MG63 (cell line): ENCODE data around the gene SPG7. TPM values are rescaled to one million over a fixed set of nuclear protein-coding genes. Genes with fewer than 3 reads are reported as not detected.

Source experiments
- DNase-seq: peaks from one replicate; pipeline ENCODE4 v3.0.0-alpha.2; 2020
- H3K27me3 ChIP-seq: fragments of 250-450 bp; sonication (Bioruptor Pico); 2 replicates; pipeline ENCODE4 v1.5.1; 2020; ENCODE audit warnings: mild to moderate bottlenecking, moderate library complexity
- H3K36me3 ChIP-seq: fragments of 250-450 bp; sonication (Bioruptor Pico); 2 replicates; pipeline ENCODE4 v1.5.1; 2020; ENCODE audit warnings: mild to moderate bottlenecking, moderate library complexity
- H3K4me3 ChIP-seq: fragments of 250-450 bp; sonication (Bioruptor Pico); 2 replicates; pipeline ENCODE4 v1.5.1; 2020; ENCODE audit warnings: mild to moderate bottlenecking, moderate library complexity
- H3K9me3 ChIP-seq: fragments of 250-450 bp; sonication (Bioruptor Pico); 2 replicates; pipeline ENCODE4 v1.5.1; 2020; ENCODE audit warnings: mild to moderate bottlenecking, moderate library complexity
- total RNA-seq: library from RNA; depleted of rRNA; stranded (reverse); fragments of >200 nt; shearing (Covaris generic); gene quantifications from 2 replicates; pipeline ENCODE4 v1.2.3, GENCODE V29; 2014; ENCODE audit warnings: low replicate concordance; rRNA removed

SPG7 gene
- total RNA-seq, 1 experiment from 2014 or later: 52.8 TPM

GRCh38 chr16:89605186-89605970 lies 97.2 kb downstream of the SPG7 start:
- Histone ChIP-seq H3K4me3 (no peak overlapping the region), H3K27me3 (no peaks in the 10 kb centered on the region), H3K36me3 (no peaks in the 10 kb centered on the region), H3K9me3 (no peaks in the 10 kb centered on the region)
- no peak for DNase-seq

GRCh38 chr16:89606006-89606405 lies 97.8 kb downstream of the SPG7 start:
- DNase-seq: no peak
- Histone ChIP-seq H3K27me3 (no peaks in the 10 kb centered on the region), H3K36me3 (no peaks in the 10 kb centered on the region), H3K9me3 (no peaks in the 10 kb centered on the region), H3K4me3 (no peak overlapping the region)

Other genes with a start within 250 kb of the SPG7 start
- gene ANKRD11, start 17.8 kb upstream of the SPG7 start, total RNA-seq: 54.3 and 98.9 TPM in 2 replicates
- gene RPL13, start 52.3 kb downstream of the SPG7 start, total RNA-seq: 2,413 and 2,555 TPM in 2 replicates
- gene CPNE7, start 67.4 kb downstream of the SPG7 start, total RNA-seq: 9.1 and 9.6 TPM in 2 replicates
- gene DPEP1, start 105.2 kb downstream of the SPG7 start, total RNA-seq: not detected in 2 replicates
- gene CHMP1A, start 149.3 kb downstream of the SPG7 start, total RNA-seq: 83.9 and 97.0 TPM in 2 replicates
- gene SPATA33, start 149.4 kb downstream of the SPG7 start, total RNA-seq: 6.6 and 13.7 TPM in 2 replicates
- 11.9 and 40.4 TPM in 2 replicates for gene CDK10, start 178.3 kb downstream of the SPG7 start, total RNA-seq
- 12.6 and 18.4 TPM in 2 replicates for gene SPATA2L, start 193.3 kb downstream of the SPG7 start, total RNA-seq
- gene VPS9D1, start 212.5 kb downstream of the SPG7 start, total RNA-seq: 6.4 and 7.2 TPM in 2 replicates
- gene ZNF276, start 213.1 kb downstream of the SPG7 start, total RNA-seq: 4.5 and 4.9 TPM in 2 replicates